Activated naive CD4-positive, alpha-beta T cell treated with Interleukin-2 at 50 U/mL for 16 hours (primary cell): Measurements from ENCODE around the gene SPOPL.

Experiments used
- DNase-seq: peaks from one replicate; pipeline ENCODE4 v3.0.0-alpha.2; 2020

Gene SPOPL

DNA sequence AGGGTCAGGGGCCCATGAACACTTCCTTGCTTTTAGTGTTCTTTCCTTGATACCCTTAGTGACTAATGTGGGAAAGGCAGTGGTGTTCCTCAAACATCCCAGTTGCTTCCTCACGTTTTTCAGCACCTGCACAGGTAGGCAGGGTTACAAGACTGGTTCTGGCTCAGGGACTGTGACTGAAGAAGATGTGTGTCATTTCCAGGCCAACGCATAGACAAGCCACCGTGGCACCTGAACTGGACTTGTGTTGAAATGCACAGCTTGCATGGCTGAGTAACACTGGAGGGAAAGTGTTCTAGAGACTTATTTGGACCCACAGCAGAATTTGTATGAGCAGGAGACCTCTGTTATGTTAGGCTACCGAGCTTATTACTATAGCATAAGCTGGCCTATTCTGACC is 107.9 kb downstream of the SPOPL start:
- no peak for DNase-seq

DNA sequence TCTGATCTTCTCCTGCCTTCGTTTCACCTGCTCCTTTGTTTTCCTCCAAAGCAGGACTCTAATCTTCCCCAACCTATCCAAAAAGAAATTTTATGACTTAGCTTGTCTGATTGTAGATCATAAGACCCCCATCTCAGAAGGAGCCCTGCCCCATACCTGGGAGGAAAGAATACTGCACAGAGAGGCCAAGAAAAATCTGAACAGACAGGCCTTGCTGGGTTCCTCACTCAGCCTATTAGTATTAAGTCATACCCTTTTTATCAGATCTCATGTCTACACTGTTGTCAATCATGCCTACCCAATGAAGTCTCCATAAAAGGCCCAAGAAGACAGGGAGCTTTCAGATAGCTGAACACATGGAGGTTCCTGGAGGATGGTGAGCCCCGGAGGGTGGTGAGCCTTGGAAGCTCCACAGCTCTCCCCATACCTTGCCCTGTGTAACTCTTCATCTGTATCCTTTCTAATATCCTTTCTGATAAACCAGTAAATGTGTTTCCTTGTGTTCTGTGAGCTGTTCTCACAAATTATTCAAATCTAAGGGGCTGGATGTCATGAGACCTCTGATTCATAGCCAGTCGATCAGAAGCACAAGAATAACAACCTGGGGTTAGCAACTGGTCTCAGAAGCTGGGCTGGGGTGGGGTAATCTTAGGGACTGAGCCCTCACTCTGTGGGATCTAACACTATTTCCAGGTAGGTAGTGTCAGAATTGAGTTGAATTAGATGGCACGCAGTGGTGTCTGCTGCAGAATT is 108.8 kb downstream of the SPOPL start:
- no peak for DNase-seq

DNA sequence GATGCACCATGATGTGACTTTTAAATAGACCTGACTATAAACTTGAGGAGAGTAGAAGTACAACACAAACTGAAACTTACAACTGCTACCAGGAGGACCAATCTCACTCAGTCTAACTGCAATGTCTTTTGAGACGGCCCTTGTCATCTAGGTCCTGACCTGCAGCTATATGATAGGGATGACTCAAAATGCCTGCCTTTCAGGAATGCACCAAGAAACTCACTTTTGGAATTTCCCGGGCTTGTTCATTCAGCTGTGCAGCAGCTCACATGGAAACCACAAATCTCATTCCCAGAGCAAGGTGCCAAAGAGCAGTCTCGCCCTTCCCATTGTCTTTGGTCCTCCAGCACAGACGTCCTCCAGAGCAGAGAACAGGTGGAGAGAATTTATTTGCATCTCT is 113.7 kb downstream of the SPOPL start:
- no peak for DNase-seq

DNA sequence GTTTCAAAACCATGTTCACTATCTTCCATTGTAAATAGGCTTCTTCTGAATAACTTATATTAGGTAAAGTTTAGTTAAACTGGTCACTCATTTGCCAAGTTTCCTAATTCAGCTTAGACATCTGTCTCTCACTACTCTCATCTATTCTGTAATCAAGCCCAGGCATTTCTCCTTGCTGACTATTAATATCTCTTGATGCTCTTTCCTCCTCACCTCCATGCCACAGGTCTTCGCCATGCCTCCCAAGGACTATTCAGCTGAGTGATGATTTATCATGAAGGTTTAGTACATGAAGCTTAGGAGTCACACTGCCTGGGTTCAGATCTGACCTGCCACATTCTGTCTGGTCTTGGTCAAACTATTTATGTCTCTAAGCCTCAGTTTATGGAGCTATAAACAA is 115.5 kb downstream of the SPOPL start:
- DNase-seq, result no peak

DNA sequence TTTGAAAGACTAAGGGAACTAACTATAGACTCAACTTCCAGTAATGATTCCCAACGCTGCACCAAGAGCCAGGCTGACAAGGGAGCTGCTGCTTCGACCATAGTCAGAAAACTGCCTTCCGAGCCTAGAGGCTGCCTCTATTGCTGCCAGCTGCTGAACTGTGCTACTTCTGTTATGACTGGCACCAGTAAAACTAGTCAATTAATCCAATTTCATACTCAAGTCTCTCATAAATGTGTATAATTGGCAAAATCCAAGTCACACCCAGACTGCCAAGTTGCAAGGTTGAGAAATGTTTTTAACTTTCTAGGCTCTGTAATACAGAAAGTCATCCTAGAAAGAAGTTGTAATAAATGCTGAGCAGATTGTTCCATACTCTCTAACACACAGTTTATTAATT is 117.4 kb downstream of the SPOPL start:
- DNase-seq, result no peak

DNA sequence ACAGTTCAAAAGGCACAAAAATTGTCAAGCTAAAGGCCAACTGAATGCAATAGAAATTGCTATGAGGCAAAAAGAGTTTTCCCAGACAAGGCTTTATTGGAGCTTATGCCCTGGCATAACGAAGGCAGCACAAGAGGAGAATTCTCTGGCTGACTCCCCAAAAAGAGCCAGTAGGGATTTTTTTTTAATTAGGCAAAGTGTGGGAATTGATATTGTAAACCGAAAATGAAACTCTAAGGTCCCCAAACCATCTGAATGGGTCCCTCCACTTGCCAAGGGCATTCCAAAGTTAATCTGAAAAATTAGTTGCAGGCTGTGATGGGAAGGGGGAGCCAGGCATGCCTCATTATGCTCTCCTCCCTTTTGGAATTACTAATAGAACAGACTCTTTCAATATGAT is 118.9 kb downstream of the SPOPL start:
- DNase-seq, result no peak

DNA sequence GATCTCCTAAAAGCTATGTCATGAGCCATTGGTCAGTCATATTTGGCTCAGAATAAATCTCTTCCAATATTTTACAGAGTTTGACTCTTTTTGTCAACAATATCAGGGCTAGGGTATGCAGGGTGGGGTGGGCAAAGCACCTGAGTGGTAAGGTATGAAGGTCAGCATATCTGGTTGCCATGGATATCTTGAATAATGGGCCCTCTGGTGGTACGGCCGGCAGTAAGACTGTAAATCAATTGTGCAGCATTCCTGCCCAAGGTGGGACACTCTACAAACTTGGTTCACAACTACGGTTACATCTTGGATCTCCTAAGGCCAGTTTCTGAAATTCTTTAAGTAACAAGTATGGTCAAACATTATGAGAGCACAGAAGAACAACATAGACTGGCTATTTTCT is 119.6 kb downstream of the SPOPL start:
- DNase-seq, result no peak

DNA sequence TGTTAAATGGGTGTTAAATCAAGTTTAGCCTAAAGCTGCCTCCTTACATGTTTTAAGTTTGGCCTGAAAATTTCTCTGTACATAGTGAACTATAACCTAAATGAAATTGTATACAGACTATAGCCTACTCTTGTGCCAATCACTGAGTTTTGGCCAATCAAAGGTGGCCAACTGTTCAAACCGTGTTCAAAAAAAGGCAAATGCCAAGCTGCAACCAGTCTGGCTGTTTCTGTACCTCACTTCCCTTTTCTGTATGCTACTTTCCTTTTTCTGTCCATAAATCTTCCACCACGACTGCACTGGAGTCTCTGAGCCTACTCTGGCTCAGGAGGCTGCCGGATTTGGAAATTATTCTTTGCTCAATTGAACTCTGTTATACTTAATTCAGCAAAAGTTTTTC is 121.0 kb downstream of the SPOPL start:
- no peak for DNase-seq
